Fibroblast of lung (primary cell): ENCODE measurements around the gene AIMP1. TPM values are rescaled to one million over a fixed set of nuclear protein-coding genes. Genes with fewer than 3 reads are reported as not detected.

Experiments
- DNase-seq, 2 donors: peaks; one replicate each; pipeline versions ENCODE4 v3.0.0 to v3.0.0-alpha.2; 2010; ENCODE audit warnings: low read depth in 2 of 2
- H2AFZ ChIP-seq: 2 replicates; pipeline ENCODE4 v1.5.1; 2012; ENCODE audit warnings: low read length, control low read depth, inconsistent platforms
- H3K27ac ChIP-seq: 2 replicates; pipeline ENCODE4 v1.5.1; 2011; ENCODE audit warnings: low read length, control low read depth; ENCODE audit not compliant: insufficient read depth
- H3K27me3 ChIP-seq: 2 replicates; pipeline ENCODE4 v1.5.1; 2011; ENCODE audit warnings: mild to moderate bottlenecking, low read length; ENCODE audit not compliant: control insufficient read depth, insufficient read depth
- H3K36me3 ChIP-seq: 2 replicates; pipeline ENCODE4 v1.5.1; 2011; ENCODE audit warnings: low read length; ENCODE audit not compliant: control insufficient read depth, insufficient read depth
- H3K4me1 ChIP-seq: 2 replicates; pipeline ENCODE4 v1.5.1; 2011; ENCODE audit warnings: low read length; ENCODE audit not compliant: control insufficient read depth, insufficient read depth; ENCODE audit errors: extremely low read depth
- H3K4me2 ChIP-seq: 2 replicates; pipeline ENCODE4 v1.5.1; 2011; ENCODE audit warnings: low read length, control low read depth; ENCODE audit not compliant: insufficient read depth; ENCODE audit errors: extremely low read depth
- H3K4me3 ChIP-seq, 4 experiments: fragments of 200-600 bp in 1 of 4; sonication (generic) in 1 of 4; replicated peaks in 1 of 4; 2 replicates each; pipeline ENCODE4 v1.5.1; 2011 to 2016; ENCODE audit warnings: low read length in 4 of 4, low read depth in 3 of 4, mild to moderate bottlenecking in 3 of 4, control low read depth in 2 of 4, inconsistent platforms in 1 of 4, mixed read lengths in 1 of 4; ENCODE audit not compliant: insufficient read depth in 1 of 4; ENCODE audit errors: control extremely low read depth in 1 of 4
- H3K79me2 ChIP-seq: 2 replicates; pipeline ENCODE4 v1.5.1; 2012; ENCODE audit warnings: mild to moderate bottlenecking, low read length, inconsistent platforms; ENCODE audit not compliant: control insufficient read depth, insufficient read depth
- H3K9ac ChIP-seq: 2 replicates; pipeline ENCODE4 v1.5.1; 2011; ENCODE audit warnings: mild to moderate bottlenecking, low read length, control low read depth; ENCODE audit not compliant: insufficient read depth
- H3K9me3 ChIP-seq: 2 replicates; pipeline ENCODE4 v1.5.1; 2012; ENCODE audit warnings: low read depth, low read length; ENCODE audit not compliant: control insufficient read depth, insufficient read depth
- H4K20me1 ChIP-seq: 2 replicates; pipeline ENCODE4 v1.5.1; 2011; ENCODE audit warnings: low read length; ENCODE audit not compliant: control insufficient read depth, insufficient read depth; ENCODE audit errors: extremely low read depth
- CTCF ChIP-seq, 2 donors: IDR thresholded peaks in 1 of 2; conservative IDR thresholded peaks in 1 of 2; 1 replicate in 1 of 2; 2 replicates in 1 of 2; pipeline ENCODE4 v1.5.1; 2011 to 2012; ENCODE audit warnings: low read length in 2 of 2, control low read depth in 1 of 2, inconsistent platforms in 1 of 2, low read depth in 1 of 2, mild to moderate bottlenecking in 1 of 2
- EZH2 ChIP-seq: IDR thresholded peaks from 2 replicates; pipeline ENCODE4 v1.5.1; 2012; ENCODE audit warnings: low read length, control low read depth, mild to moderate bottlenecking; ENCODE audit errors: missing control alignments
- polyA plus RNA-seq, 2 donors: library from polyadenylated mRNA; depleted of rRNA in 1 of 2; stranded (reverse) in 1 of 2; unstranded in 1 of 2; fragments of >200 nt; gene quantifications; 2 replicates each; pipeline ENCODE4 v1.2.1, GENCODE V29; 2011 to 2012; ENCODE audit warnings: missing spikeins in 1 of 2
- total RNA-seq: library from RNA; depleted of rRNA; stranded (reverse); fragments of >200 nt; gene quantifications from 2 replicates; pipeline ENCODE4 v1.2.1, GENCODE V29; 2014

The AIMP1 gene
- total and polyA plus RNA-seq, 2 donors (not counting 1 experiment from before 2014, with no cell fraction given) = 28.2 to 48.4 TPM

GRCh38 chr4:106305435-106306055, 10.8 kb upstream of the AIMP1 start:
- Histone ChIP-seq H3K4me3 (no peak overlapping the region), H4K20me1 (no peaks in the 10 kb centered on the region), H3K27ac (no peak overlapping the region), H3K79me2 (peaks cover 2% of the 10 kb centered on the region), H2AFZ (no peak overlapping the region), H3K36me3 (no peaks in the 10 kb centered on the region), H3K4me1 (no peaks in the 10 kb centered on the region), H3K9me3 (no peaks in the 10 kb centered on the region), H3K9ac (no peak overlapping the region), H3K27me3 (no peaks in the 10 kb centered on the region), H3K4me2 (no peak overlapping the region)
- TF ChIP-seq CTCF (conservative IDR thresholded peaks at IDR 0.05 in 1 of 2, IDR thresholded peaks at IDR 0.05 in 1 of 2; ENCODE audit: low read depth in 1 of 2, low read length in 2 of 2) (no peak), EZH2 (no peak)
- DNase-seq = no peak

- Histone ChIP-seq H3K9ac (no peak overlapping the region), H4K20me1 (no peaks in the 10 kb centered on the region), H3K4me3 (no peak overlapping the region), H3K9me3 (no peaks in the 10 kb centered on the region), H3K4me2 (no peak overlapping the region), H3K27ac (no peak overlapping the region), H3K79me2 (peaks cover 5% of the 10 kb centered on the region), H3K4me1 (no peaks in the 10 kb centered on the region), H3K36me3 (no peaks in the 10 kb centered on the region), H2AFZ (no peak overlapping the region), H3K27me3 (no peaks in the 10 kb centered on the region)
- DNase-seq = no peak
- TF ChIP-seq CTCF (conservative IDR thresholded peaks at IDR 0.05 in 1 of 2, IDR thresholded peaks at IDR 0.05 in 1 of 2; ENCODE audit: low read depth in 1 of 2, low read length in 2 of 2) (no peak), EZH2 (no peak)
Measured at GRCh38 chr4:106306561-106306960, 9.8 kb upstream of the AIMP1 start.

- Histone ChIP-seq H3K27me3 (no peaks in the 10 kb centered on the region), H3K9ac (no peak overlapping the region), H3K36me3 (no peaks in the 10 kb centered on the region), H3K9me3 (no peaks in the 10 kb centered on the region), H2AFZ (no peak overlapping the region), H3K4me2 (peak overlapping the region; percentile 70), H3K4me1 (peaks cover 5% of the 10 kb centered on the region), H4K20me1 (no peaks in the 10 kb centered on the region), H3K79me2 (peaks cover 42% of the 10 kb centered on the region), H3K27ac (no peak overlapping the region), H3K4me3 (no peak overlapping the region)
- no peak for TF ChIP-seq CTCF (conservative IDR thresholded peaks at IDR 0.05 in 1 of 2, IDR thresholded peaks at IDR 0.05 in 1 of 2; ENCODE audit: low read depth in 1 of 2, low read length in 2 of 2)
- TF ChIP-seq EZH2 = no peak
- DNase-seq = peak; percentile 6 to 58
Measured at GRCh38 chr4:106312377-106312776, 4.0 kb upstream of the AIMP1 start.
